Adrenal gland (tissue), 12 donors: ENCODE results near the gene CRAT. TPM values are rescaled to one million over a fixed set of nuclear protein-coding genes. Genes with fewer than 3 reads are reported as not detected.

Source experiments
- DNase-seq, 7 donors: peaks; one replicate each; pipeline ENCODE4 v3.0.0-alpha.2; 2019 to 2020
- H3K27ac ChIP-seq, 5 donors: fragments of 200-600 bp; sonication (generic) in 4 of 5; 1 replicate in 3 of 5; 2 replicates in 2 of 5; pipeline versions ENCODE4 v1.5.1 to v1.8.0; 2016 to 2020; ENCODE audit warnings: mild to moderate bottlenecking in 1 of 5
- H3K27me3 ChIP-seq: fragments of 200-600 bp; 2 replicates; pipeline ENCODE4 v1.8.0; 2021
- H3K36me3 ChIP-seq, 2 donors: fragments of 200-600 bp; replicated peaks in 1 of 2; 1 replicate in 1 of 2; 2 replicates in 1 of 2; pipeline versions ENCODE4 v1.5.1 to v1.8.0; 2018 to 2022
- H3K4me1 ChIP-seq, 2 donors: fragments of 200-600 bp; replicated peaks in 1 of 2; 1 replicate in 1 of 2; 2 replicates in 1 of 2; pipeline versions ENCODE4 v1.5.1 to v1.8.0; 2018 to 2021
- H3K4me3 ChIP-seq, 4 donors: fragments of 200-600 bp; sonication (generic) in 3 of 4; one replicate each; pipeline ENCODE4 v1.5.1; 2016 to 2018
- H3K9me3 ChIP-seq, 3 donors: fragments of 200-600 bp; sonication (generic) in 1 of 3; replicated peaks in 1 of 3; 1 replicate in 2 of 3; 2 replicates in 1 of 3; pipeline versions ENCODE4 v1.5.1 to v1.8.0; 2016 to 2021
- POLR2A ChIP-seq, 2 donors: fragments of 450-650 bp; IDR thresholded peaks; one replicate each; pipeline ENCODE4 v1.6.1; 2017; ENCODE audit warnings: antibody characterized with exemption in 2 of 2, mild to moderate bottlenecking in 2 of 2, moderate library complexity in 1 of 2
- WGBS, 4 donors: extraction: QIAGEN DNeasy Blood & Tissue Kit in 2 of 4; methylation state at CpG; one replicate each; pipeline versions ENCODE4 v1.1.5 to v1.1.7; 2013 to 2017; 5-methylcytosine and 5-hydroxymethylcytosine counted together
- intact Hi-C, 2 donors: fragments of 100-400 bp; cut with DNase I; formaldehyde crosslinking; loops; one replicate each; pipeline versions ENCODE4 v1.14.1 to v1.15.0; 2022 to 2023
- polyA plus RNA-seq, 3 donors: library from polyadenylated mRNA; stranded (reverse); fragments of 200-250 nt in 2 of 3; fragments of 350-450 nt in 1 of 3; fragmentation: Illumina TruSeq in 1 of 3; extraction: RNeasy Lipid Tissue Mini Kit (QIAGEN cat#74804) in 1 of 3; gene quantifications; one replicate each; pipeline ENCODE4 v1.2.3, GENCODE V29; 2013 to 2014
- total RNA-seq, 9 donors: library from RNA; depleted of rRNA in 4 of 9; stranded (reverse); fragments of >200 nt in 4 of 9; fragments of 120-200 nt in 1 of 9; fragmentation: NEBNext Ultra II Directional in 1 of 9; extraction: Animal tissue kit (Norgen Biotek cat#: 25700) in 1 of 9; gene quantifications; one replicate each; pipeline versions ENCODE4 v1.1.0 to v1.2.4, GENCODE V29; 2013 to 2023
- TF ChIP-seq, protein P1 (sequence below), 6 experiments: fragments of 450-650 bp in 4 of 6; fragments of 200-600 bp in 2 of 6; sonication (generic) in 1 of 6; IDR thresholded peaks; 1 replicate in 5 of 6; 2 replicates in 1 of 6; pipeline versions ENCODE4 v1.5.1 to v1.8.0; 2016 to 2021; ENCODE audit warnings: antibody characterized with exemption in 6 of 6, mild to moderate bottlenecking in 2 of 6, moderate library complexity in 1 of 6
- donor health status: healthy with polysubstance abuse.
- donor health status: Bipolar disorder and iron deficiency.
- donor health status: DM: yes; HTN: yes; CAD: no.
- donor health status: DM: no; HTN: no; CAD: no.
- donor health status: DM: no; HTN: no; CAD: no.
- donor health status: DM: yes; HTN: yes; CAD: no.

The CRAT gene
- total and polyA plus RNA-seq, 12 donors: 26.8 to 144 (median 91.2) TPM

DNA sequence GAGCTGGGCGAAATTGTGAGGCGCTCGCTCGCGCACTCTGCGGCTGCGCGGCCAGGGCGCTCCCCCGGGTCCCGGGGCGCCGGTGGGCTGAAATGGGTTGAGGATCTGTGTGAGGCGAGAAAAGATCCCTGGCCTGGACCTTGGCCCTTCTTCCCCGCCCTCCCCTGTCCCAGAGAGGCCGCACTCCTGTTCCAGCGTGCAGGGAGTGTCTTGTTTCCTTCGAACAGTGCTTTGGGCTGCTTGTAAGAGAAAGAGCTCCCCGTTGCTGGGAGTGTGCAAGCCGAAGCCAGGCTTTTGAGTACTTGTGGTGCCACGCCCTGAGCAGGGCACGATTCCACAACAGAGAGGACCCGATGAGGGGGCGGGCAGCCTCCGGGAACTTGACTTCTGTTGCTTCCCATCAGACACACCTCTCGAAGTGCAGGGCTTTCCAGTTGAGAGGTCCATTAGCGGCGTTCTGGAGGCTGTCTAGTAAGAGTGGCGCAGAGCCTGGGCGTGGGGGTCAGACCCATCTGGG, 29.1 kb downstream of the CRAT start:
- H3K27me3 ChIP-seq: no peaks in the 10 kb centered on the region
- WGBS, 4 donors: 0 to 3% (median 1%) methylated on average over 9 to 30 of the region's 30 CpGs
- H3K36me3 ChIP-seq: peaks cover 0 to 18% of the 10 kb centered on the region in 2 donors
- H3K4me3 ChIP-seq: peak overlapping the region; percentile 43 to 77 (median 63)
- intact Hi-C loops: no loop called here
- TF ChIP-seq POLR2A (IDR thresholded peaks at IDR 0.05): no peak
- no peaks in the 10 kb centered on the region for H3K9me3 ChIP-seq
- peak in 1 of 7 donors; percentile 46 for DNase-seq
- peak overlapping the region in 4 of 5 donors; percentile 57 to 88 (median 76) for H3K27ac ChIP-seq
- peaks cover 14 to 18% of the 10 kb centered on the region in 2 donors for H3K4me1 ChIP-seq

DNA sequence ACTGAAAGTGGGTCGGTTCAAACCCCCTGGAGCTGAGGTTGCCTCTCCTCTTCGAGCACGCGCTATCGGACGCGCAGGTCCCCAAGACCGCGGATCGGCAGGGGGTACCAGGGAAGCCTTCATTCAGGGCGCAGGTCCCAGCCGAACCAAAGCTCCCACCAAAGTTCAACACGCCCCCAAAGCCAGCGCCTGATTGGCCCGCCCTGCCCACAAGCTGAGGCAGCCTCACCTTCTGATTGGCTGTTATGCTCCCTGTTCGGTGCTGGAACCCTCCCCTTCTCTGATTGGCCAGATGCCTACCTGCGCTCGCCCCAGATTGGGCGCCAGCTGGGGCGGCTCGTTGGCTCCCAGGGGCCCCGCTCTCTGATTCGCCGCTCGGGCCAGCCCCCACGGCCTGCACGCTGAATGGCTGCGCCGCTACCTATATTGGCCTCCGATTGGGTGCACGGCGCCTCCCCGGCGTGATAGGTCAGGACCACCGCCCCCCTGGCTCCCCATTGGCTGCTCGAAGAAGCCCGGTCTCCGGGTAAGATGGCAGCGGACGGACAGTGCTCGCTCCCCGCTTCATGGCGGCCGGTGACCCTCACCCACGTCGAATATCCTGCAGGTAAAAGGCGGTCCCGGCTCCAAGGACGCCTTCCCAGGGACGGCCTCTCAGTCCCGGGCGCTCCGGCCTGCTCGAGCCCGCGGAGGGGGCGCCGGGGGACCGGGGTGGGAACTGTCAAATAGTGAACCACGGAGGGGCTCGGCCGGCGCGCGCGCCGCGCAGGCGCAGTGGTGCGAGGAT, 29.8 kb downstream of the CRAT start, which contains the start of gene DOLPP1:
TSS of gene DOLPP1 (plus strand) at position 511 of the 787 bp plus-strand sequence. CDS start at position 532, 21 bp downstream.
- Histone ChIP-seq H3K27ac (peak within 1 kb of the TSS in 4 of 5 donors; percentile 57 to 88 (median 76)), H3K36me3 (peaks cover 0 to 12% of the 10 kb centered on the region in 2 donors), H3K4me3 (peak within 1 kb of the TSS; percentile 43 to 77 (median 63)), H3K9me3 (no peaks in the 10 kb centered on the region), H3K27me3 (no peaks in the 10 kb centered on the region), H3K4me1 (peaks cover 14 to 18% of the 10 kb centered on the region in 2 donors)
- DNase-seq: peak; percentile 99 to 100 (median 100)
- WGBS, 4 donors: 0 to 1% (median 0%) methylated on average over 22 to 70 of the region's 70 CpGs; no CpG with 5 or more reads in 1 of the 4 donors
- peak; percentile 39 to 61 for TF ChIP-seq POLR2A (IDR thresholded peaks at IDR 0.05)
- TF ChIP-seq, protein P1, sequence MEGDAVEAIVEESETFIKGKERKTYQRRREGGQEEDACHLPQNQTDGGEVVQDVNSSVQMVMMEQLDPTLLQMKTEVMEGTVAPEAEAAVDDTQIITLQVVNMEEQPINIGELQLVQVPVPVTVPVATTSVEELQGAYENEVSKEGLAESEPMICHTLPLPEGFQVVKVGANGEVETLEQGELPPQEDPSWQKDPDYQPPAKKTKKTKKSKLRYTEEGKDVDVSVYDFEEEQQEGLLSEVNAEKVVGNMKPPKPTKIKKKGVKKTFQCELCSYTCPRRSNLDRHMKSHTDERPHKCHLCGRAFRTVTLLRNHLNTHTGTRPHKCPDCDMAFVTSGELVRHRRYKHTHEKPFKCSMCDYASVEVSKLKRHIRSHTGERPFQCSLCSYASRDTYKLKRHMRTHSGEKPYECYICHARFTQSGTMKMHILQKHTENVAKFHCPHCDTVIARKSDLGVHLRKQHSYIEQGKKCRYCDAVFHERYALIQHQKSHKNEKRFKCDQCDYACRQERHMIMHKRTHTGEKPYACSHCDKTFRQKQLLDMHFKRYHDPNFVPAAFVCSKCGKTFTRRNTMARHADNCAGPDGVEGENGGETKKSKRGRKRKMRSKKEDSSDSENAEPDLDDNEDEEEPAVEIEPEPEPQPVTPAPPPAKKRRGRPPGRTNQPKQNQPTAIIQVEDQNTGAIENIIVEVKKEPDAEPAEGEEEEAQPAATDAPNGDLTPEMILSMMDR (IDR thresholded peaks at IDR 0.05): no peak
- intact Hi-C loops: no loop called here

DNA sequence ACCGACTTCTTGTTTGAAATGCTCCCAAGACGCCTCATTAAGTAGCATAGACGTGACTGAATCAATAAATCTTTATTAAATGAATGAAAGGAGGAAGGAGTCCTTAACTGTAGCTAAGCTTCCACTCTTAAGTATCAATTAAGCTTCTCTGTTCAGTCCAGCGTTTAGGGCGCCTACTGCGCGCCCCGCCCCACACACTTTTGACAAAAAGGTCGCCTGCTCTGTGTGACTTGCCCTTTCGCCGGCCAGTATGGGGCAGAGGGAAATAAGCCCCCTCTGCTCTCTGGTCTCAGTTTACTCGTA, 30.3 kb downstream of the CRAT start:
- no peak for DNase-seq
- TF ChIP-seq POLR2A (IDR thresholded peaks at IDR 0.05): no peak
- TF ChIP-seq, protein P1 (IDR thresholded peaks at IDR 0.05): no peak
- H3K27ac ChIP-seq: peak overlapping the region in 1 of 5 donors; percentile 7
- H3K27me3 ChIP-seq: no peaks in the 10 kb centered on the region
- peaks cover 14 to 18% of the 10 kb centered on the region in 2 donors for H3K4me1 ChIP-seq
- 3 to 7% (median 6%) methylated on average over 8 to 12 of the region's 12 CpGs for whole genome bisulfite sequencing, 4 donors
- peak overlapping the region in 3 of 4 donors; percentile 23 to 77 (median 45) for H3K4me3 ChIP-seq
- H3K9me3 ChIP-seq: no peaks in the 10 kb centered on the region
- peaks cover 0 to 6% of the 10 kb centered on the region in 2 donors for H3K36me3 ChIP-seq
- intact Hi-C loops: no loop called here

DNA sequence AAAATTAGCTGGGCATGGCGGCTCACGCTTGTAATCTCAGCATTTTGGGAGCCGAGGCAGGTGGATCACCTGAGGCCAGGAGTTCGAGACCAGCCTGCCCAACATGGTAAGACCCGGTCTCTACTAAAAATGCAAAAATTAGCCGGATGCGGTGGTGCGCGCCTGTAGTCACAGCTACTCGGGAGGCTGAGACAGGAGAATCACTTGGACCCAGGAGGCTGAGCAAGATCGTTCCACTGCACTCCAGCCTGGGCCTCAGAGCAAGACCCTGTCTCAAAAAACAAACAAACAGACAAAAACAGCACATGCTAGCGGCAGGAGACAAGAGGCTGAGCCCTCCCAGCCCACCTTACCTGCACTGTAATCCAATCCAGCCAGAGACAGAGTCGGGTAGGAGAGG, 30.8 kb downstream of the CRAT start:
- DNase-seq: no peak
- Histone ChIP-seq H3K9me3 (no peaks in the 10 kb centered on the region), H3K36me3 (peaks cover 0 to 2% of the 10 kb centered on the region in 2 donors), H3K27ac (no peak overlapping the region), H3K27me3 (no peaks in the 10 kb centered on the region), H3K4me1 (peaks cover 14 to 18% of the 10 kb centered on the region in 2 donors), H3K4me3 (no peak overlapping the region)
- 78 to 87% (median 85%) methylated on average over 13 of the region's 13 CpGs for WGBS, 4 donors
- intact Hi-C loops: no loop called here
- TF ChIP-seq POLR2A (IDR thresholded peaks at IDR 0.05): no peak
- TF ChIP-seq, protein P1 (IDR thresholded peaks at IDR 0.05): no peak
